ENCODE measurements around the gene ADAM30. TPM values are rescaled to one million over a fixed set of nuclear protein-coding genes. Genes with fewer than 3 reads are reported as not detected.
"Not testable (repeated sequence)": the region's sequence is repeated elsewhere in the genome, so short reads cannot be mapped to it uniquely, and the experiment has no call there.

The ADAM30 gene
- total and polyA plus RNA-seq, 2 experiments from 2014 or later, result not detected

- Histone ChIP-seq H3K4me2 (peak overlapping the region; percentile 42), H3K36me3 (replicated peaks; ENCODE audit: insufficient read depth, low read depth) (no peaks in the 10 kb centered on the region), H3K9me3 (ENCODE audit: low read depth) (no peaks in the 10 kb centered on the region), H3K4me1 (ENCODE audit: insufficient read depth) (peaks cover 27% of the 10 kb centered on the region), H3K79me2 (no peaks in the 10 kb centered on the region), H4K20me1 (ENCODE audit: insufficient read depth, poor library complexity, severe bottlenecking) (no peaks in the 10 kb centered on the region), H2AFZ (no peak overlapping the region), H3K9me2 (replicated peaks; ENCODE audit: insufficient read depth) (no peaks in the 10 kb centered on the region), H3K27ac (peak overlapping the region; percentile 44), H3K4me3 (no peak overlapping the region), H3K27me3 (no peaks in the 10 kb centered on the region)
- WGBS (ENCODE audit: low lambda C conversion rate, missing lambda C conversion rate), result 34% methylated on average over 2 of the region's 2 CpGs
- TF ChIP-seq, protein P1, sequence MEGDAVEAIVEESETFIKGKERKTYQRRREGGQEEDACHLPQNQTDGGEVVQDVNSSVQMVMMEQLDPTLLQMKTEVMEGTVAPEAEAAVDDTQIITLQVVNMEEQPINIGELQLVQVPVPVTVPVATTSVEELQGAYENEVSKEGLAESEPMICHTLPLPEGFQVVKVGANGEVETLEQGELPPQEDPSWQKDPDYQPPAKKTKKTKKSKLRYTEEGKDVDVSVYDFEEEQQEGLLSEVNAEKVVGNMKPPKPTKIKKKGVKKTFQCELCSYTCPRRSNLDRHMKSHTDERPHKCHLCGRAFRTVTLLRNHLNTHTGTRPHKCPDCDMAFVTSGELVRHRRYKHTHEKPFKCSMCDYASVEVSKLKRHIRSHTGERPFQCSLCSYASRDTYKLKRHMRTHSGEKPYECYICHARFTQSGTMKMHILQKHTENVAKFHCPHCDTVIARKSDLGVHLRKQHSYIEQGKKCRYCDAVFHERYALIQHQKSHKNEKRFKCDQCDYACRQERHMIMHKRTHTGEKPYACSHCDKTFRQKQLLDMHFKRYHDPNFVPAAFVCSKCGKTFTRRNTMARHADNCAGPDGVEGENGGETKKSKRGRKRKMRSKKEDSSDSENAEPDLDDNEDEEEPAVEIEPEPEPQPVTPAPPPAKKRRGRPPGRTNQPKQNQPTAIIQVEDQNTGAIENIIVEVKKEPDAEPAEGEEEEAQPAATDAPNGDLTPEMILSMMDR (IDR thresholded peaks at IDR 0.05; ENCODE audit: poor library complexity), result no peak
- peak; percentile 85 for TF ChIP-seq EZH2phosphoT487 (IDR thresholded peaks at IDR 0.05; ENCODE audit: low read depth, severe bottlenecking, unreplicated experiment)
- DNase-seq (ENCODE audit: low spot score), result no peak
Measured at GRCh38 chr1:119861547-119861946, 34.8 kb downstream of the ADAM30 start.

DNA sequence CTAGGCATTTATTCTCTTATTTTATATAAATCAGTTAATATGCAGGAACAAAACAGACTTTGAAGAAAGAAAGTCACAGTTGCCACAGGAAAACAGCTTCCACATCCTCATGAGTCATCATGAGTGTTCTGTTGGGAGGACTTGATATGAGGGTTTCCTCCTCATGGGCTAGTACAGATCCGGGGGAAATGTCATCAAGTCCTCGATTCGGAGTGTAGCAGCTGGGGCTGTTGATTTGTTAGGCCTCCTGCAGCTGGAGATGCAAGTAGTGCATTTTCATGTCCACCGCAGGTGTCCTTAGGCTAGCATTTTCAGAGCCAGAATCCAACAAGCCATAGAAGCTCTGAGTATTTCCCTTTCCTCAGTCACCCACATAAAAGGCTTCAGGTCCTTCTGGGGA lies 36.7 kb downstream of the ADAM30 start:
- Histone ChIP-seq H3K4me1 (ENCODE audit: insufficient read depth) (peaks cover 40% of the 10 kb centered on the region), H3K79me2 (no peaks in the 10 kb centered on the region), H3K4me2 (no peak overlapping the region), H3K9me2 (replicated peaks; ENCODE audit: insufficient read depth) (no peaks in the 10 kb centered on the region), H3K27ac (peak overlapping the region; percentile 25), H3K4me3 (no peak overlapping the region), H4K20me1 (ENCODE audit: insufficient read depth, poor library complexity, severe bottlenecking) (no peaks in the 10 kb centered on the region), H3K36me3 (replicated peaks; ENCODE audit: insufficient read depth, low read depth) (no peaks in the 10 kb centered on the region), H2AFZ (no peak overlapping the region), H3K27me3 (no peaks in the 10 kb centered on the region), H3K9me3 (ENCODE audit: low read depth) (no peaks in the 10 kb centered on the region)
- 84% methylated on average over 4 of the region's 4 CpGs for WGBS (ENCODE audit: low lambda C conversion rate, missing lambda C conversion rate)
- TF ChIP-seq, protein P1 (IDR thresholded peaks at IDR 0.05; ENCODE audit: poor library complexity), result no peak
- TF ChIP-seq EZH2phosphoT487 (IDR thresholded peaks at IDR 0.05; ENCODE audit: low read depth, severe bottlenecking, unreplicated experiment) (no peak), EZH2 (IDR thresholded peaks at IDR 0.05; ENCODE audit: borderline replicate concordance) (no peak)
- DNase-seq (ENCODE audit: low spot score), result no peak

- H4K20me1 ChIP-seq (ENCODE audit: insufficient read depth, poor library complexity, severe bottlenecking); DNase-seq (ENCODE audit: low spot score); H3K9me3 ChIP-seq (ENCODE audit: low read depth); H3K79me2 ChIP-seq; H3K36me3 ChIP-seq (replicated peaks; ENCODE audit: insufficient read depth, low read depth); H3K9me2 ChIP-seq (replicated peaks; ENCODE audit: insufficient read depth); H2AFZ ChIP-seq; H3K4me2 ChIP-seq; H3K27me3 ChIP-seq; H3K4me3 ChIP-seq: not testable (repeated sequence)
- WGBS (ENCODE audit: low lambda C conversion rate, missing lambda C conversion rate), result 52% methylated on average over 4 of the region's 4 CpGs
- Histone ChIP-seq H3K4me1 (ENCODE audit: insufficient read depth) (peaks cover 43% of the 10 kb centered on the region), H3K27ac (peak overlapping the region; percentile 25)
Measured at GRCh38 chr1:119858556-119859214, 37.6 kb downstream of the ADAM30 start.

DNA sequence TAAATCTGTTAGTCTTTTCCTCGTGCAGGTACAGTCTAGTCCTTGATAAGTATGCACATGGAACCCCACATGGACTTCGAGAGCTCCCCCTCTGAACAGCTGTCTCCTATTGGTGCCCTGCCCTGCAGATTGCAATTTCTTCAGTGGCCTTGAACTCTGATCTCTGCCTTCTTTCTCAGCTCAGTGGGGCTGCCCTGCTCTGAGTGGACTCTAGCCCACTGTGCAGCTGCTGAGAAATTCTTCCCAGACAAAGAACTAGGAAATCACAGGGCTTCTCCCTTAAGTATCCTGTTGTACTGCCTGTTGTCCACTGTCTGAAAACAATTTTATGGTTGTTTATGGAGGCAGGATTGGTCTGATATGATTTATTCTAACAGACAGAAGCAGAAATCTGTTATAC lies 38.2 kb downstream of the ADAM30 start:
- Histone ChIP-seq H3K36me3 (replicated peaks; ENCODE audit: insufficient read depth, low read depth) (no peaks in the 10 kb centered on the region), H3K9me2 (replicated peaks; ENCODE audit: insufficient read depth) (no peaks in the 10 kb centered on the region), H3K4me2 (no peak overlapping the region), H3K4me1 (ENCODE audit: insufficient read depth) (peaks cover 43% of the 10 kb centered on the region), H3K27me3 (no peaks in the 10 kb centered on the region), H3K27ac (peak overlapping the region; percentile 25), H3K4me3 (no peak overlapping the region), H4K20me1 (ENCODE audit: insufficient read depth, poor library complexity, severe bottlenecking) (no peaks in the 10 kb centered on the region), H3K9me3 (ENCODE audit: low read depth) (no peaks in the 10 kb centered on the region), H2AFZ (no peak overlapping the region), H3K79me2 (no peaks in the 10 kb centered on the region)
- 81% methylated on average over 2 of the region's 2 CpGs for WGBS (ENCODE audit: low lambda C conversion rate, missing lambda C conversion rate)
- no peak for DNase-seq (ENCODE audit: low spot score)
- no peak for TF ChIP-seq EZH2phosphoT487 (IDR thresholded peaks at IDR 0.05; ENCODE audit: low read depth, severe bottlenecking, unreplicated experiment)
- TF ChIP-seq, protein P1 (IDR thresholded peaks at IDR 0.05; ENCODE audit: poor library complexity), result no peak
- TF ChIP-seq EZH2 (IDR thresholded peaks at IDR 0.05; ENCODE audit: borderline replicate concordance), result no peak

Measured in hepatocyte (in vitro differentiated cells).